Measurements from ENCODE around the gene PRKCE.

DNA sequence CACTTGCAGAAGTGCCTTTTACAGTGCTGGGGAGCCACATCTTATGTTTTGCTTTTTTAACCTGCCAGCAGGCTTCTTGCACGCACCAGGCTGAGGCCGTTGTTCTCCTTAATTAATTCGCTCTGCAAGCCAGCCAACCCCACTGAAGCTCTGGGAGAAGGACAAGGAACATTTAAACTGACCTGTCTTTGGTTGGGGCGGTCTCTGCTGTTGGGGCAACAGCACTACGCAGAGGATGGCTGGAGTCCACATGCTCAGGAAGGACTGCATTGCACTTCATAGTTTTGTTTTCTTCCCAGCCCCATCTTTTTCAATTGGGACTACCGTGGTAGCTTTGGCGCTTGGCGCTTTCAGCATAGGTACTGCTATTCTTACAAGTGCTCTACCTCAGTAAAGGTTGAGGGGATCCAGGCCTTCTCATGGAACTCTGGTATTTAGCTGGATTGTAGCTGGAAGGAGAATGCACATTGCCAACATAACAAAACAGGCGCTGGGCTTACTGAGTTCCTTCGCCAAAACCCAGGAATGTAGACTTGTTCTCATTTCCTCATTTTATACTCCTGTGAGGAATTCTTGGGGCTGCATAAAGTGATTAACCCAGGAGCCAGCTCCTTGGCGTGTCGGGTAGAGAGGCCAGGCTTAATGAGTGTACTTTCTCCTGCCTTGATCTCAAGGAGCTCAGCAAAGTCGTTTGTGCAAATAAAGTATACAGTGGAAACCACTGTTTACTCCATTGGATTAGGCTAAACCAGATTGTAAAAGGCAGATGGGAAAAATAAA lies 146.2 kb downstream of the PRKCE start:
- TF ChIP-seq, protein P1, sequence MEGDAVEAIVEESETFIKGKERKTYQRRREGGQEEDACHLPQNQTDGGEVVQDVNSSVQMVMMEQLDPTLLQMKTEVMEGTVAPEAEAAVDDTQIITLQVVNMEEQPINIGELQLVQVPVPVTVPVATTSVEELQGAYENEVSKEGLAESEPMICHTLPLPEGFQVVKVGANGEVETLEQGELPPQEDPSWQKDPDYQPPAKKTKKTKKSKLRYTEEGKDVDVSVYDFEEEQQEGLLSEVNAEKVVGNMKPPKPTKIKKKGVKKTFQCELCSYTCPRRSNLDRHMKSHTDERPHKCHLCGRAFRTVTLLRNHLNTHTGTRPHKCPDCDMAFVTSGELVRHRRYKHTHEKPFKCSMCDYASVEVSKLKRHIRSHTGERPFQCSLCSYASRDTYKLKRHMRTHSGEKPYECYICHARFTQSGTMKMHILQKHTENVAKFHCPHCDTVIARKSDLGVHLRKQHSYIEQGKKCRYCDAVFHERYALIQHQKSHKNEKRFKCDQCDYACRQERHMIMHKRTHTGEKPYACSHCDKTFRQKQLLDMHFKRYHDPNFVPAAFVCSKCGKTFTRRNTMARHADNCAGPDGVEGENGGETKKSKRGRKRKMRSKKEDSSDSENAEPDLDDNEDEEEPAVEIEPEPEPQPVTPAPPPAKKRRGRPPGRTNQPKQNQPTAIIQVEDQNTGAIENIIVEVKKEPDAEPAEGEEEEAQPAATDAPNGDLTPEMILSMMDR (conservative IDR thresholded peaks at IDR 0.05) = no peak
- TF ChIP-seq EZH2 (IDR thresholded peaks at IDR 0.05; ENCODE audit: low read depth) = no peak
